IPS DF 6.9 (cell line): ENCODE data around the gene TNIK.

Experiments used
- DNase-seq: peaks from one replicate; pipeline ENCODE4 v3.0.0-alpha.2; 2013; ENCODE audit warnings: low read depth, low spot score
- H3K27ac ChIP-seq: one replicate; pipeline ENCODE4 v1.5.1; 2013; ENCODE audit warnings: low read length, control low read depth
- H3K27me3 ChIP-seq: 2 replicates; pipeline ENCODE4 v1.6.1; 2013; ENCODE audit warnings: mild to moderate bottlenecking, low read length; ENCODE audit not compliant: control insufficient read depth, insufficient read depth
- H3K36me3 ChIP-seq: 2 replicates; pipeline ENCODE4 v1.6.1; 2013; ENCODE audit warnings: low read length; ENCODE audit not compliant: control insufficient read depth, insufficient read depth
- H3K4me1 ChIP-seq: 2 replicates; pipeline ENCODE4 v1.6.1; 2013; ENCODE audit warnings: low read length; ENCODE audit not compliant: control insufficient read depth, insufficient read depth
- H3K4me3 ChIP-seq: 2 replicates; pipeline ENCODE4 v1.5.1; 2013; ENCODE audit warnings: mild to moderate bottlenecking, low read length
- H3K9me3 ChIP-seq: 2 replicates; pipeline ENCODE4 v1.6.1; 2013; ENCODE audit warnings: low read length, inconsistent platforms; ENCODE audit not compliant: control insufficient read depth, insufficient read depth
- WGBS: extraction: QIAGEN DNeasy Blood & Tissue Kit; methylation state at CpG from one replicate; pipeline ENCODE4 v1.1.7; 2013; ENCODE audit warnings: mixed read lengths, missing lambda C conversion rate; ENCODE audit not compliant: insufficient read length, insufficient coverage; 5-methylcytosine and 5-hydroxymethylcytosine counted together

TNIK gene

GRCh38 chr3:171115667-171116066 lies 344.5 kb downstream of the TNIK start:
- WGBS: no CpG with 5 or more reads among the region's 2 CpGs

GRCh38 chr3:171113716-171114115 lies 346.5 kb downstream of the TNIK start:
- Histone ChIP-seq H3K9me3 (no peaks in the 10 kb centered on the region), H3K4me3 (no peak overlapping the region), H3K27ac (no peak overlapping the region), H3K36me3 (no peaks in the 10 kb centered on the region), H3K4me1 (peaks cover 1% of the 10 kb centered on the region; the same call in 1 of the 2 replicates), H3K27me3 (no peaks in the 10 kb centered on the region)
- peak; percentile 25 for DNase-seq
- no CpG with 5 or more reads among the region's 3 CpGs for WGBS

More at GRCh38 chr3:171115667-171116066, 344.5 kb downstream of the TNIK start:
- H3K9me3 ChIP-seq: no peaks in the 10 kb centered on the region
- H3K27ac ChIP-seq: no peak overlapping the region
- H3K36me3 ChIP-seq: no peaks in the 10 kb centered on the region
- no peak overlapping the region for H3K4me3 ChIP-seq
- H3K27me3 ChIP-seq: no peaks in the 10 kb centered on the region
- DNase-seq: no peak
- peaks cover 1% of the 10 kb centered on the region; the same call in 1 of the 2 replicates for H3K4me1 ChIP-seq

- Histone ChIP-seq H3K9me3 (no peaks in the 10 kb centered on the region), H3K27ac (no peak overlapping the region), H3K4me3 (no peak overlapping the region), H3K36me3 (no peaks in the 10 kb centered on the region), H3K27me3 (no peaks in the 10 kb centered on the region), H3K4me1 (no peaks in the 10 kb centered on the region)
- WGBS: no CpG with 5 or more reads among the region's 4 CpGs
- no peak for DNase-seq
These were observed 349.5 kb downstream of the TNIK start for GRCh38 chr3:171110715-171111114.

GRCh38 chr3:171108066-171108465 lies 352.1 kb downstream of the TNIK start:
- H3K4me3 ChIP-seq: no peak overlapping the region

GRCh38 chr3:171103185-171103584 lies 357.0 kb downstream of the TNIK start:
- Histone ChIP-seq H3K27me3 (no peaks in the 10 kb centered on the region), H3K4me3 (no peak overlapping the region), H3K36me3 (no peaks in the 10 kb centered on the region; the same call in 1 of the 2 replicates), H3K4me1 (no peaks in the 10 kb centered on the region), H3K9me3 (no peaks in the 10 kb centered on the region), H3K27ac (no peak overlapping the region)
- WGBS: no CpG with 5 or more reads among the region's 1 CpG
- no peak for DNase-seq

More at GRCh38 chr3:171108066-171108465, 352.1 kb downstream of the TNIK start:
- no CpG with 5 or more reads among the region's 4 CpGs for WGBS
- DNase-seq: no peak
- Histone ChIP-seq H3K27me3 (no peaks in the 10 kb centered on the region), H3K36me3 (no peaks in the 10 kb centered on the region), H3K4me1 (no peaks in the 10 kb centered on the region), H3K27ac (no peak overlapping the region), H3K9me3 (no peaks in the 10 kb centered on the region)

GRCh38 chr3:171101982-171102641 lies 358.1 kb downstream of the TNIK start:
- Histone ChIP-seq H3K9me3 (no peaks in the 10 kb centered on the region), H3K36me3 (no peaks in the 10 kb centered on the region; the same call in 1 of the 2 replicates), H3K27ac (no peak overlapping the region), H3K4me1 (no peaks in the 10 kb centered on the region), H3K4me3 (no peak overlapping the region), H3K27me3 (no peaks in the 10 kb centered on the region)
- WGBS: no CpG with 5 or more reads among the region's 2 CpGs
- DNase-seq: no peak

- H3K4me1 ChIP-seq: no peaks in the 10 kb centered on the region; the same call in 1 of the 2 replicates
- no peak for DNase-seq
- H3K27ac ChIP-seq: no peak overlapping the region
- no peaks in the 10 kb centered on the region; the same call in 1 of the 2 replicates for H3K36me3 ChIP-seq
- no peak overlapping the region for H3K4me3 ChIP-seq
- H3K9me3 ChIP-seq: no peaks in the 10 kb centered on the region
- WGBS: no CpG with 5 or more reads among the region's 1 CpG
- no peaks in the 10 kb centered on the region for H3K27me3 ChIP-seq
These were observed 360.3 kb downstream of the TNIK start for GRCh38 chr3:171099911-171100310.

- no peaks in the 10 kb centered on the region for H3K27me3 ChIP-seq
- H3K4me1 ChIP-seq: no peaks in the 10 kb centered on the region; the same call in 1 of the 2 replicates
- no peaks in the 10 kb centered on the region for H3K9me3 ChIP-seq
- DNase-seq: no peak
- no peak overlapping the region for H3K4me3 ChIP-seq
- H3K27ac ChIP-seq: no peak overlapping the region
- no CpG with 5 or more reads among the region's 1 CpG for WGBS
- H3K36me3 ChIP-seq: no peaks in the 10 kb centered on the region
These were observed 365.1 kb downstream of the TNIK start for GRCh38 chr3:171095063-171095462.

GRCh38 chr3:171094411-171094810 lies 365.8 kb downstream of the TNIK start:
- no peaks in the 10 kb centered on the region for H3K27me3 ChIP-seq
- no peak for DNase-seq
- no peaks in the 10 kb centered on the region for H3K36me3 ChIP-seq
- no peaks in the 10 kb centered on the region for H3K9me3 ChIP-seq
- H3K4me1 ChIP-seq: no peaks in the 10 kb centered on the region; the same call in 1 of the 2 replicates
- H3K4me3 ChIP-seq: no peak overlapping the region
- H3K27ac ChIP-seq: no peak overlapping the region
- WGBS: no CpG with 5 or more reads among the region's 3 CpGs

GRCh38 chr3:171093462-171093861 lies 366.7 kb downstream of the TNIK start:
- H3K27me3 ChIP-seq: no peaks in the 10 kb centered on the region
- H3K9me3 ChIP-seq: no peaks in the 10 kb centered on the region
- no peak overlapping the region for H3K27ac ChIP-seq
- H3K36me3 ChIP-seq: no peaks in the 10 kb centered on the region
- no peak overlapping the region for H3K4me3 ChIP-seq
- no peak for DNase-seq
- H3K4me1 ChIP-seq: no peaks in the 10 kb centered on the region; the same call in 1 of the 2 replicates

GRCh38 chr3:171092467-171092911 lies 367.7 kb downstream of the TNIK start:
- Histone ChIP-seq H3K4me1 (no peaks in the 10 kb centered on the region; the same call in 1 of the 2 replicates), H3K36me3 (no peaks in the 10 kb centered on the region), H3K4me3 (no peak overlapping the region), H3K27me3 (no peaks in the 10 kb centered on the region), H3K27ac (no peak overlapping the region), H3K9me3 (no peaks in the 10 kb centered on the region)
- no peak for DNase-seq
- WGBS: no CpG with 5 or more reads among the region's 1 CpG
